ENCODE measurements around the gene LBH. TPM values are rescaled to one million over a fixed set of nuclear protein-coding genes. Genes with fewer than 3 reads are reported as not detected.

Gene LBH
- total RNA-seq, 6 experiments from 2014 or later = 4.3 to 17.6 (median 9.5) TPM

GRCh38 chr2:30213907-30214463 is 17.3 kb upstream of the LBH start:
- no peak overlapping the region for H3K4me3 ChIP-seq
- H3K27me3 ChIP-seq = no peaks in the 10 kb centered on the region
- no peaks in the 10 kb centered on the region for H3K9me3 ChIP-seq
- intact Hi-C loops (cut with DNase I) = no loop called here
- H3K36me3 ChIP-seq = no peaks in the 10 kb centered on the region
- TF ChIP-seq POLR2A (IDR thresholded peaks at IDR 0.05) (no peak), CTCF (IDR thresholded peaks at IDR 0.05) (no peak)
- WGBS (ENCODE audit: insufficient coverage, low coverage, low lambda C conversion rate, missing lambda C conversion rate) = 94% methylated on average over 7 of the region's 7 CpGs
- H3K27ac ChIP-seq = no peak overlapping the region
- ATAC-seq (no peak), DNase-seq (no peak)
- no peaks in the 10 kb centered on the region for H3K4me1 ChIP-seq

DNA sequence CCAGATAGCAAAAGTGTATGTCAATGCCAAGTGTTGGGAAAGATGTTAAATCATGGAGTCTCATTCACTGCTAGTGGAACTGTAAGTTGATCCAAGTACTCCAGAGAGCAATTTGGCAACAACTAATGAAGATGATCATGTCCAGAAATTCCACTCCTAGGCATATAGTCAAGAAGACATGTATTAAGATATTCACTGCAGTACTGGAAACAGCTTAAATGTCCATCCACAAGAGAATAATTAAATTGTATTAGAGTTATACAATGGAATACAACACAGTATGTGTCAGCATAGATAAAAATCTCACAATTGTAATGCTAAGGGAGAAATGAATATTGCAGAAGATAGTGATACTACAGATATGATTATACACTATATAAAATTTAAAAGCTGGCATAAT is 15.2 kb upstream of the LBH start:
- no peak for TF ChIP-seq POLR2A (IDR thresholded peaks at IDR 0.05)
- TF ChIP-seq CTCF (IDR thresholded peaks at IDR 0.05) = no peak
- no peaks in the 10 kb centered on the region for H3K9me3 ChIP-seq
- no peak overlapping the region for H3K27ac ChIP-seq
- no peak for DNase-seq
- no peak overlapping the region for H3K4me3 ChIP-seq
- no peaks in the 10 kb centered on the region for H3K36me3 ChIP-seq
- no peak for ATAC-seq
- H3K27me3 ChIP-seq = no peaks in the 10 kb centered on the region
- H3K4me1 ChIP-seq = no peaks in the 10 kb centered on the region
- intact Hi-C loops (cut with DNase I) = no loop called here

DNA sequence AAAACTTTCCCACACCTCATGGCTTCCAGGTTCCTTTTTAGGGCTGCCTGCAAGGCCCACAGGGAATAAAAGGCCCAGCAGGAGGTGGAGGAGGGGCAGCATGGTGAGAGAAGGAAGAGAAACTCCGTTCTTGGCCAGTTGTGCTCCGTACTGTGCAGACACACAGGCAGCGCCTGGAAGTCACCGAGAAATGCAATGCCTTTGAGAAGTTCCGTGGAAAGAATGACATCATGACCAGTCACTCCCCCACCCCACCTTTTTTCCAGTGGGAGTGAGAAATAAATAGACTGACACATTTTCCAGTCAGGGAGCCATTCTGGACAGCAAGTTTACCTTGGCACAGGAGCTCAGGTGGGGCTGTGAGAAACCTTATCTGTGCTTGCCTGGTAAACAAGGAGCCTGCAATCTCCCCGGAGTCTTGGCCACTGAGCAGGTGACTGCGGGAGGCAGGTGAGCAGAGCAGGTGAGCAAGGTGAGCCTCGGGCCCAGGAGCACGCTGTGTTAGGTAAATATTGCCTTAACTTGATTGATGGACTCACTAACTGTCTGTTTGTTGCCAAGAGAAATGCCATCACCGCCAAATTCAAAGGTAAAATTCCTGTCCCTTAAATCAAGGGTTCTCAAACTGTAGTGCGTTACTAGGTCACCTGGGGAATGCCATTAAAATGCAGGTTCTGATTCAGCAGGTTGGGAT is 13.5 kb upstream of the LBH start:
- 19% methylated on average over 10 of the region's 11 CpGs for WGBS (ENCODE audit: insufficient coverage, low coverage, low lambda C conversion rate, missing lambda C conversion rate)
- DNase-seq = no peak
- TF ChIP-seq CTCF (IDR thresholded peaks at IDR 0.05) (no peak), POLR2A (IDR thresholded peaks at IDR 0.05) (no peak)
- Histone ChIP-seq H3K36me3 (no peaks in the 10 kb centered on the region), H3K27ac (no peak overlapping the region), H3K4me3 (no peak overlapping the region), H3K27me3 (no peaks in the 10 kb centered on the region), H3K9me3 (no peaks in the 10 kb centered on the region), H3K4me1 (no peaks in the 10 kb centered on the region)
- peak; percentile 59 to 66 (median 62) for ATAC-seq
- intact Hi-C loops (cut with DNase I) = no loop called here

DNA sequence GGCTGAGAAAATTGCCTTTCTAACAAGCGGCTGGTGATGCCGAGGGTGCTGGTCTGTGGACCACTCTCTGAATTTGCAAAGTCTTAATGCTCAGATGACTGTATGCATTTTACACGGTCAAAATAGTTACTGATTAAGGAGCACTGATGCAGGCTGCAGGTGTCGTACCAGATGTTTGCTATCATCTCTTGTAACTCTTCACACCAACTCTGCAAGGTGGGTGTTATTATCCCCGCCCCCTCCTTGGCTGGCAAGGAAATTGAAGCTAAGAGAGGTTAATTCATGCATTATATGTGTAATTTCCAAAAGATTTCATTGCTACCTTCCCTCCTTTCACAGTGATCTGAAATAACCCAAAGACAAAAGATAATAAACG is 13.0 kb upstream of the LBH start:
- H3K4me1 ChIP-seq = no peaks in the 10 kb centered on the region
- no peaks in the 10 kb centered on the region for H3K27me3 ChIP-seq
- 64% methylated on average over 4 of the region's 6 CpGs for WGBS (ENCODE audit: insufficient coverage, low coverage, low lambda C conversion rate, missing lambda C conversion rate)
- H3K9me3 ChIP-seq = no peaks in the 10 kb centered on the region
- no peak overlapping the region for H3K27ac ChIP-seq
- intact Hi-C loops (cut with DNase I) = no loop called here
- H3K4me3 ChIP-seq = no peak overlapping the region
- no peaks in the 10 kb centered on the region for H3K36me3 ChIP-seq
- DNase-seq = no peak
- ATAC-seq = no peak
- no peak for TF ChIP-seq POLR2A (IDR thresholded peaks at IDR 0.05)
- TF ChIP-seq CTCF (IDR thresholded peaks at IDR 0.05) = no peak

Measured in right lobe of liver (tissue), 6 donors.